GM18861 (cell line): ENCODE data around the gene LRP5.

Experiments
- ATAC-seq: cut with Tn5 transposase; IDR thresholded peaks from one replicate; pipeline ENCODE4 v1.9.1; 2021; ENCODE audit not compliant: unreplicated experiment

LRP5 gene

DNA sequence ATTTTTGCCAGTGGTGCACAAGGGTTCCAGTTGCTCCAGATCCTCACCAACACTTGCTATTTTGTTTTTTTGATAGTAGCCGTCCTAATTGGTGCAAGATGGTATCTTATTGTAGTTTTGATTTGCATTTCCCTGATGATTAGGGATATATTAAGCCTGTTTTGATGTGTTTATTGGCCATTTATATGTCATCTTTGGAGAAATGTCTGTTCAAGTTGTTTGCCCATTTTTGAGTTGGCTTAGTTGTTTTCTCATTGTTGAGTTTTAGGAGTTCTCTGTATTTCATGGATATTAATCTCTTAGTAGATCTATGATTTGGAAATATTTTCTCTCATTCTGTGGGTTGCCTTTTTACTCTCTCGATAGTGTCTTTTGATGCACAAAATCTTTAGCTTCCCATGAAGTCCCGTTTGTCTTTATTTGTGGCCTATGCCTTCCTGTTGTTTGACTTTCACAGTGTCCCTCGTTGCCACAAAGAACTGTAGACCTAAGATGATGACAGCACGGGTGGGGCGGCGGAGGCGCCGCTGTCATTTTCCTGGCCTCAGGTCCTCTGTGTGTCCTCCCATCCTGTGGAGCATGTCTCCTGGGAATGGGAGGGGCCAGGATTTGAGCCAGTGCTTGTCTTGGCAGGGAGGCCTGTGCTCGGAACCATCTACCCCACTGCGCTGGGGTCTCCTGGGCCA is 33.5 kb downstream of the LRP5 start:
- no peak for ATAC-seq

DNA sequence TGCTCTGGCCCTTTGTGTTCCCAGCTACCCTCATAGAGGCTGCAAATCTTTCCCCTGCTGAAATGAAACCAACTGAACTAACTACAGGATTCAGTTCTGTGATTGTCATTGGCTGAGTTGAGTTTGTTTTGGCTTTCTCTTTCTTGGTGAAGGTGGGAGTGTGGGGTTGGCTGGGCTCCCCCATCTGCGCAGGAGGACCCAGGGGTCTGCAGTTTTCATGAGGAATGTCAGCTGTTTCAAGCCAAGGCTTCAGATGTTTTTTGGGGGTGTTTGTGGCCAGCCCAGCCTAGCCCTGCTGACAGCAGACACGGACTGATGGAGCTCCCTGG is 34.0 kb downstream of the LRP5 start:
- no peak for ATAC-seq

DNA sequence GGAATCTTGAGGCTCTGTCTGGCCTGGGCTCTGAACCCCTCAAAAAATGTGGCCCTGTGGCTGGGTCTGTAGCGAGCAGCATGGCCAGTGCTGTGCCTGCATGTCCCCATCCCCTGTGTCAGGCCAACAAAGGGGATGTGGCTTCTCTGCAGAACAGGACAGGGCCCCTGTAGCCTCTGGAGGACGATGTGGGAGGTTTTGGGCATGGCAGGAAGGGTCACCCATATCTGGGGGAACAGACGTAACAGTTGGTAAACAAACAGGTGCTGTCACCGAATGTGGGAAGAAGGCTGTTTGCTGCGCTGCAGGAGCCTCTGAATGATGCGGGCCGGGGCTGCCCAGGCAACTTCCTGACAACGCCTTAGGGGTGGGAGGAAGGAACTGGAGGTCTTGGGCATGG is 35.0 kb downstream of the LRP5 start:
- no peak for ATAC-seq

DNA sequence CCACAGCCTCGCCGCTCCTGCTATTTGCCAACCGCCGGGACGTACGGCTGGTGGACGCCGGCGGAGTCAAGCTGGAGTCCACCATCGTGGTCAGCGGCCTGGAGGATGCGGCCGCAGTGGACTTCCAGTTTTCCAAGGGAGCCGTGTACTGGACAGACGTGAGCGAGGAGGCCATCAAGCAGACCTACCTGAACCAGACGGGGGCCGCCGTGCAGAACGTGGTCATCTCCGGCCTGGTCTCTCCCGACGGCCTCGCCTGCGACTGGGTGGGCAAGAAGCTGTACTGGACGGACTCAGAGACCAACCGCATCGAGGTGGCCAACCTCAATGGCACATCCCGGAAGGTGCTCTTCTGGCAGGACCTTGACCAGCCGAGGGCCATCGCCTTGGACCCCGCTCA is 35.5 kb downstream of the LRP5 start:
- no peak for ATAC-seq

DNA sequence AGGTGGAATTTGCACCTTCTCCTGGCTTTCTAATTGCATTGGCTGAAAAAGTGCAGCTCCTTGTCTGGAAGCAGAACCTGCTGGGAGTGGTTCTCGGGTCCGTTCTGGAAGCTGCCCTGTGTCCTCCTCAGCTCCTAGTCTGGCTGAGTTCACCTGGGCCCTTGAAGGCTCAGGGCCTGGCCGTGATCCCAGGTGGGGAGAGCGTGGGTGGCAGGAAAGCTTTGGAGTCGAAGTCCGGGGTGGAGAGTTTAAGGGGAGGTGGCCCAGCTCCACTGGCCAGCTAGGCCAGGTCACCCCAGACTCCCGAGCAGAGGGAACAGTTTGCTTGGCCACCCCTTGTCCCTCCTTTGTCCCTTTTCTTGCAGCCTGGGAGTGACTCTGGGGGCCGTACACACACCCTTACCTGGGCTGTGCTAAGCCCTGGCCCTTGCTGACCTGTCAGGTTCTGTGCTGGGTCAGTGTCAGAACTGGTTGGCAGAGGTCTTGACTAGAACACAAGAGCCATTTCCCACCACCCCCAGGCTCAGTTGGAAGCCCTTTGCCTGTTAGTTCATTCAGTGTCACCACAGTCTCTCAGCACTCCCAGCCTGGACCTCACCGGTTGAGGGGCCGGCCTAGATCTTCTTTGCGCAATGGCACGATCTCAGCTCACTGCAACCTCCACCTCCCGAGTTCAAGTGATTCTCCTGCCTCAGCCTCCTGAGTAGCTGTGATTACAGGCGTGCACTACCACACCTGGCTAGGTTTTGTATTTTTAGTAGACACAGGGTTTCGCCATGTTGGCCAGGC is 37.3 kb downstream of the LRP5 start:
- no peak for ATAC-seq

DNA sequence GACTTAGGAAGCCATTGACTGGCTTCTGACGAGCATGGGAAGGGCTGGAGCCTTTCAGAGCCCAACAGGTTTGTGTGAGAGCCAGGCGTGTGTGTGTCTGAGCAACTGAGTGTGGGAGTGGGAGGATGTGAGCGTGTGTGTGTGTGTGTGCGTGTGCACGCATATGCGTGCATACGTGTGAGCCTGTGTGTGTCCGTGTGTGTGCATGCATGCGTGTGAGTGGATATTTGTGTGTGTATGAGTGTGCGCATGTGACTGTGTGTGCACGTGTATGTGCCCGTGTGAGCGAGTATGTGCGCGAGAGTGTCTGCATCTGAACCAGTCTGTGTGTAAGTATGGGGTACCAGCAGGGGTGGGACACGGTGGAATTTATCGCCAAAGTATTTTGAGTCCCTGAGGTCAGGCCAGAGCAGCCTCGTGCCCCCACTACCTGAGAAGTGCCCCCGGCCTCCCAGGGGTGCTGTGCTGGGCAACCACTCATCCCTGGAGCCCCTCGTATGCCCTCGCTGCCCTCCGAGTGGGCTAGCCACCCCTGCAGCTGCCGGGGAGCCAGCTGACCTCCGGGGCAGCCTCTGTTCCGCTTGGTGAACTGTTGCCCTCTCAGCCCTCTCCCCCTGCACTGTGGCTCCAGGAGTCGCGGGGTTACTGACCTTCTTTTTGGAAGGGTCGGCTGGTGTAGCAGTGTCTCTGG is 38.5 kb downstream of the LRP5 start:
- no peak for ATAC-seq

DNA sequence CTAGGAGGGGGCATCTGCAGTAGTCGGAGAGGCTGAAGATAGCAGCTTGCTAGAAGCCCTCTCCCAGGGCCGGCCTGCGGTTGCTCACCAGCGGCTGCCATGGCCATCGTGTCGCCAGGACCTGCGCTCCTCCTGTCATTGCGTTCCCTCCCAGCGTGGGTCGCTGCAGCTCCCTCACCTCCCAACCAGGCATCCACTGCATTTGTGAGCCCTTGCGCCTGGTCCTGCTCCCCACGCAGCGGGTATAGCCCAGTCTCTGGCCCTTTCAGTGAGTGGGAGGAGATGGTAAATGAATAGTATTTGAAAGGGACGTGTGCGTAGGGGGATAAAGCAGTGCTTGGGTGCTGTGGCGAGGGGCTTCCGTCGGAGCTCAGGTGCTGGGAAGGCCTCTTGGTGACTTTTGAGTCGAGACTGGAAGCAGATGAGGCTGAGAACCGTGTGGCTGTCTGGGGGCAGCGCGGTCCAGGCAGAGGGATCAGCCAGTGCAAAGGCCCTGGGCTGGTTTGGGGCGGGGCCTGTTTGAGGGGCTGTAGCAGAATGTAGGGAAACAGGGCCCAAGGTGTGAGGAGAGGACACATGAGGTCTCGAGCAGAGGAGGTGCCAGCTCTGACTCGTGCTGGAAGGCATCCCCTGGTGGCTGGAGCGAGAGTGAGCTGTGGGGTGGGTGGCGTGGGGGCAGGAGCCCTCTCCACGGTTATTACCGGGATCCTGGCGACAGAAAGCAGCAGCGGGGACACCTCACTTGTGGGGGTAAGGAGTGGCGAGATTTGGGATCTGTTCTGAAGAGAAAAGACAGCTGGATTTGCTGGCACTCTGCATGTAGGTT is 39.3 kb downstream of the LRP5 start:
- ATAC-seq, result no peak

DNA sequence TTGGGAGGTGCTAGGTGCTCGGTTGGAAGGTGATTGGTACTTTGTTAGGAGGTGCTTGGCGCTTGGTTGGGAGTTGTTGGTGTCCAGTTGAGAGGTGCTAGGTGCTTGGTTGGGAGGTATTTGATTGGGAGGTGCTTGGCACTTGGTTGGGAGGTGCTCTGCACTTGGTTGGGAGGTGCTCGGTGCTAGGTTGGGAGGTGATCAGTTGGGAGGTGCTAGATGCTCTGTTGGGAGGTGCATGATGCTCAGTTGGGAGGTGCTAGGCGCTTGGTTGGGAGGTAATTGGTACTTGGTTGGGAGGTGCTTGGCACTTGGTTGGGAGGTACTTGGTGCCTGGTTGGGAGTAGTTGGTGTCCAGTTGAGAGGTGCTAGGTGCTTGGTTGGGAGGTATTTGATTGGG is 40.2 kb downstream of the LRP5 start:
- ATAC-seq, result no peak

DNA sequence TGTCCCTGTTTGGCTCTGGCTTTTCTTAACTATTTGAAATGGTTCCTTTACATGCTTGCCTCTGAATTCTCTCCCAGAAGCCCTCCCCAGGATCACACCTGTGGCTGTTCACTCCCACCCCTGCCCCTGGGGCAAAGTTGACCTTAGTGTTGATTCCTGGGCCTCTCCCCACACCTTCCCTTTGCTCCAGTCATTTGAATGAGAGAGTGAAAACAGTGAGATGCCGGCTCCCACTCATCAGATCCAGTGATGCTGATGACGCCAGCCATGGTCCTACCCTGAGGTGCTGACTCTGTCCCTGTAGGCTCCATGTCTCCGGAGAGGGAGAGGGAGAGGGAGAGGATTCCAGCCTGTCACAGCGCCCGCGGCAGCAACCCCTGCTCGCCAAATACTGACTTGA is 40.7 kb downstream of the LRP5 start:
- ATAC-seq, result no peak

DNA sequence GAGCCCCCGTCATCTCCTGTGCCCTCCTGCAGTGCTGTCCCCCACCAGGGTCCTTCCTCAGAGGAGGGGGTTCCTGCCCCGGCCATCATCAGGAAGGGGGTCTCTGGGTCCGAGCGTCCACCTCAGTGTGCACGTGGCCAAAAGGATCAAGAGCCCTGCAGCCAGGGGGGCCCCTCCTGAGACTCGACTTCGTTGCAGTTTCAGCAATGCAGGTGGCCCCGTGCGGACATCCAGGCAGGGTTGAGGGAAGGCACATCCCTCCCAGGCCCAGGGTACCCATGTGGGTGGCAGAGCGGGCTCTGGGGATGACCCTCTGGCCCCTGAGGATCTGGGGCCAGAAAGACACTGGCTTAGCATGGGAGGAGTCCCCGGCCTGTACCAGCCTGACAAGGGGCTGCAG is 41.3 kb downstream of the LRP5 start:
- no peak for ATAC-seq

DNA sequence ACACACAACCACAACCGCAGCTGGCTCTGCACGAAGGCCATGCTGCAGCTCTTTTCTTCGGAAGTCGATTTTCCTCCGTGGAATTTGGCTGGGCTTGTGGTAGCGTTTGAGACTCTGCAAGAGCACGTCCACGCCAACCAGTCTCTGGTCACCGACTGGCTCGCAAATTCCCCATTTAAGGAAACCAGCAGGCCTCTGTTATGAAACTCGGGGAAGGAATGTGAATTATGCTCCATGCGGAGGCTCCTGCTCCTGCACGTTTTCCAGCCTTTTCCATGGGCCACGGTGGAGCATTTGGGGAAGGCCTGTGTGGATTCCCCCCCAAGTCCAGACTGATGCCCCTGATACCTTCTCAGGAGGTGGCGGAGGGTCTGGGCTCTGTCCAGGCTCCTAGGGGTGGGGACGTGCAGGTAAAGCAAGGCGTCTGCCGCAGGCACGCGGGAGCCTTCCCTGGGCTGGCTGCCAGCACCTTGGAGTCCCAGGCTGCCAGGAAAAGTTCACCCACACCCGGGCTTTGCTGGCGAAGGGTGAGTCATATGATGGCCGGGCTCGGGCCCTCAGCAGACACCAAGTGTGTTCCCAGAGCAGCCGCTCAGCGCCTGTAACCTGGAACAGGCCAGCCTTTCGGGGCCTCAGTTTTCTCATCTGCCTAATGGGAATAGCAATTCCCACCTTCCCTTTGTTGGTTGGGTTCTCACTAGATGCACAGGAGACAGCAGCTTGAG is 41.9 kb downstream of the LRP5 start:
- ATAC-seq, result no peak

DNA sequence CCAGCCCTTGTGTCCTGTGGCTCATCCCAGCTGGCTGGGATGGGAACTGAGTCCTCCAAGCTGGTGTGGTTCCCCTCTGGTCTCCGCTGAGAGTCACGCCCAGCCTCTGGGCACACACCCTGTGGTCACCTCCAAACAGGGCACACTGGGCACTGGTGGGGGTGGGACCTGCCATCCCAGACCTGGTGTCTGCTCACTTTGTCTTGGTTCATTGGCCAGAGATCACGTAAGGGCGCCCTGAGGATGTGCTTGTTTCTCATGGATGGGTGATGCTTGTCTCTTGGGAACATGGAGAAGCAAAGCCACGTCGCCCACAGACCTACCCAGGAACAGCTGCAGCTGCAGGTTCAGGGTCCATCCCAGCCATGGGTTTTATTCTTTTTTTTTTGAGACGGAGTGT is 43.1 kb downstream of the LRP5 start:
- no peak for ATAC-seq

DNA sequence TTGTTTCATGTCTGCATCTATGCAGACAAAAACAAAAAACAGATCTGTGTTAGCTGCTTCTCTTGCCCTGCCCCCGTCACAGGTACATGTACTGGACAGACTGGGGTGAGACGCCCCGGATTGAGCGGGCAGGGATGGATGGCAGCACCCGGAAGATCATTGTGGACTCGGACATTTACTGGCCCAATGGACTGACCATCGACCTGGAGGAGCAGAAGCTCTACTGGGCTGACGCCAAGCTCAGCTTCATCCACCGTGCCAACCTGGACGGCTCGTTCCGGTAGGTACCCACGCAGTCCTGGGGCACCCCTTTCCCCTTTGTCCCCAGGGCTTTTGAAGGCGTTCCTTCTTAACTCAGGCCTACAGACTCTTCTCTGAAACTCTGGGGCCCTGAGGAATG is 45.2 kb downstream of the LRP5 start:
- ATAC-seq, result no peak

DNA sequence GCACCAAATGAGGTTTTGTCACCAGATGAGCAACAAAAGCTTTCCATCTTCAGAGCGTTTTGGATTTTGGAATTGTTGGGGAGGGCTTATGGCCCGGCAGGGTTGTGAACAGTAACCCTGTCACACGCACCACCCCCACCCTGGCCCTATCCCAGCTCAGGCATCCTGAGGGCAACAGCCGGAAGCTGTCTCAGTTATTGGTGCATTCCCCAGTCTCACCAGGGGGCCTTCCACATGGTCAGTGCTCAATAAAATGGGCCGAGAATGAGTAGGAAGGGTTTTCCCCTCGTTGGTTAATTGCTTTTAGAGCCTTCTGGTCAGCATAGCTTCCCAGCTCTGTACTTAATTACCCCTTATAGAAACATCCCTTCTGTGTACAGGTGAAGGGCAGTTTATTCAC is 46.0 kb downstream of the LRP5 start:
- ATAC-seq, result no peak

DNA sequence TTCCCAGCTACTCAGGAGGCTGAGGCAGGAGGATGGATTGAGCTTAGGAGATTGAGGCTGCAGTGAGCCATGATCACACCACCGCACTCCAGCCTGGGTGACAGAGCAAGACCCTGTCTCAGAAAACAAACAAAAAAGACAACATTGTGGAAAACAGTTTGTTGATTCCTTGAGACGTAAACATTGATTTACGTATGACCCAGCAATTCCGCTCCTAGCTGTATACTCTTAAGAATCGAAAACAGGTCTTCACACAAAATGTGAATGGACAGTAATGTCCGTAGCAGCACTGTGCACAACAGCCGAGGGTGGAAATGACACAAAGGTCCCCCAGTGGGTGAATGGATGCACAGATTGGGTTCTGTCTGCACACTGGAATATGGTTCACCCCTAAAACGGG is 49.3 kb downstream of the LRP5 start:
- no peak for ATAC-seq

DNA sequence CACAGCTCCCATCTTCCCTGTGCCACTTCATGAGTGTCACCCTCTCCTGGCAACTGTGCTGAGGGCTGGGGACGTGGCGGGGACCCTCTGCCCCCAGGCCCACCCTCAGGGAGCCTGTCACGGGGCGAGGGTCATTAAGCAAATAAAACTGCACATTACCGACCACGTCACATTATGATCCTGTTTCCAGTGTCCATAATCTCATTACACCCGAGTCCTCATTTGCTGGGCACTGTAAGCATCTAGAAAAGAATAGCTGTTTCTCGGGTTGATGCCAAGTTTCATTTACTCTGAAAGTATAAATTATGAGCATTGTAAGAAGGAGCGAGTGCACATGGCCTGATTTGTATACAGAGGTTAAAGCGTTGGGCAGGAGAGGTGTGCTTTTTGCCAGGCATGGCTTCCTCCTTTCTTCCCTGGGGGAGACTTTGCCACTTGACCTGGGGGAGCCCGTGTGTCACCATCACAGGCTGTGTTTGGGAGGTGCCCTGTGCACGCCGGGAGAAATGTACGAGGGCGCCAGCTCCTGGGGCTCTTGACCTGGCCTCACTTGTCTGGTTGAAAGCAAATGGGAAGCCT is 50.5 kb downstream of the LRP5 start:
- ATAC-seq, result no peak

DNA sequence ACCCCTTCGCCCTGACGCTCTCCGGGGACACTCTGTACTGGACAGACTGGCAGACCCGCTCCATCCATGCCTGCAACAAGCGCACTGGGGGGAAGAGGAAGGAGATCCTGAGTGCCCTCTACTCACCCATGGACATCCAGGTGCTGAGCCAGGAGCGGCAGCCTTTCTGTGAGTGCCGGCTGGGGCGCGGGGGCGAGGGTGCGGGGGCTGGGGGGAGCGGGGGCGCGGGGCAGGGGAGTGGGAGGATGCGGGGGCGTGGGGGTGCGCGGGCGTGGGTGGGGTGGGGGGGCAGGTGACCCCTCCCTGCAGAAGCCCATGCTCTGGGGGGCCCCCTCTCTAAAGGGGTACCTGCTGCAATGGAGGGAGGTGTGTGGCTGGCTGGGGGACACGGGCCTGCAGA is 51.4 kb downstream of the LRP5 start:
- ATAC-seq, result no peak

DNA sequence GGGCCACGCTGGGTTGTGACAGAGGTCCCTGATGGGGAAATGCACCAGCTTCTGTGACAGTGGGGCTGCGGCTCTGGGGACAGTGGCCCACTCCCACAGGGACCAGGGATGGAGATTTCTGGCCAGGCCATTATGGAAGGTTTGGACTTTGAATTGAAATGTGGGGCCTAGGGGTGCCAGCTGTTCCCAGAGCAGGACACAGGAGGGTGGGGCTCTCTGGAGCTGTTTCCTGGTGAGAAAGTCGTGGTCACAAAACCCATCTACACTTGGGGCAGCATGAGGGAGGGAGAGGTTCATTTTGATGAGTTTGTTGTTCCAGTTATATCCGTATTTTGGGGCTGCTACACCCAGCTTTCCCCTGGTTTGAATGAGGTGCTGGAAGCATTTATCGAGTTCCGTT is 52.2 kb downstream of the LRP5 start:
- ATAC-seq, result no peak

DNA sequence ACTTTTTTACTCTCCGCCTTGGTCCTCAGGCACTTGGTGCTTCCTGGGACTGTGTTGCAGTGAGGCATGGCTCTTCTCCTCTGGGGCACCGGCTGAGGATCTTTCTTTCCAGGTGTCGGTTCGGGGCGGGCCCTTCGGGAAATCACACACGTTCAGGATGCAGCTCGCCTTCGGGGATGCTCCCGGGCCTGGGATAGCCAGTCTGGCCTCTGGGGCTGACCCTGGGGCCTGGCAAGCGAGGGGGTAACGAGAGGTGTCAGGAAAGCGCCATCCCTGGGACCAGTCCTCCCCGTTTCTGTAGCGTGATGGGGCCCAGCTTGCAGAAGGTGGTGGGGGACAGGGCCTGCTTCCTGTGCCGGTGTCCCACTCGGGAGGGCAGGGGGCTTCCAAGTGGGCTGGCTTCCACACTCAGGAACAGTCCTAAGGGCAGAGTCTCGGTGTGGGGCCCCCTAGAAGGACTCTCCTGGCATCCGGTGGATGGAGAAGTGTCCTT is 53.6 kb downstream of the LRP5 start:
- no peak for ATAC-seq

DNA sequence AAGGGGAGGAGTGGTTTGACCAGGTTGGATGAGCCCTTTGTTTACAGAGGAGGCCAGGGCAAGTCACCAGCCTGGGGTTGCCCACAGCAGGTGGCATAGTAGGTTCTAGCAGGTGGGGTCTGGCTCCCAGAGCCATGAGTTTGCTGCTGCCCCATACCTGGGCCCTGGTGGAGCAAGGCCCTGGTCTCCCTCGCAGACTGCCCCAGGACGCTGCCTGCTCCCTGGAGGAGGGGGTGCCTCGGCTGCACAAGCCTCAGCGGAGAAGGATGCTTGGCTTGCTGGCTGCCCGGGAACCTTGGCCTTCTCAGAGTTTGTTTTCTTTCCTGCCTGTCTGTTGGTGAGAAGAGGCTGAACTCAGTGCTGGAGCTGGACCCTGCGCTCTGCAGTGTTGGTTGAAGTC is 54.9 kb downstream of the LRP5 start:
- no peak for ATAC-seq
